ENCODE results near the gene ADH5.

The ADH5 gene

DNA sequence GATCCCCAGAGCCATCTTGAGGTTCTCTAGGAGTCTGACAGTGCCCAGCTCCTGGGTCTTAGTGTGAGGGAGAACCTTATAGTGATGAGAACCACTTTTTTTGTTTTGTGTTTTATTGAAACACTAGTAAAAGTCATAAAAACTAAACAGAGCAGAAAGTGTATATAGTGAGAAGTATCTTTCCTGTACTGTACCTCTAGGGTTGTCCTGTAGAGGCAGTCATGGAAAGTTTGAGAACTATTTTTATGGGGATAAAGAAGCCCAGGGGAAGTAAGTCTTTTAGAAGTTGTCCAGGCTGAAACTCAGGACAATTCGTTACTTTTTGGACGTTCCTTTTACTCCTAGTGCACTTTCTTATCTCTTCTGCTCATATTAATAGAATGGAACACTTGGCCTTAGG is 40.9 kb downstream of the ADH5 start:
- Histone ChIP-seq H3K36me3 (ENCODE audit: control insufficient read depth in 2 of 2, insufficient read depth in 1 of 2, low read length in 2 of 2) (peaks cover 0 to 47% of the 10 kb centered on the region in 2 experiments; a peak in 1 of 3 replicates), H3K9me3 (ENCODE audit: control insufficient read depth, insufficient read depth, low read depth, low read length) (no peaks in the 10 kb centered on the region), H3K4me1 (ENCODE audit: control insufficient read depth, insufficient read depth, low read length) (no peaks in the 10 kb centered on the region), H3K4me3 (ENCODE audit: low read depth, low read length) (no peak overlapping the region), H3K27ac (ENCODE audit: extremely low read depth, low read depth, low read length) (no peak overlapping the region)
- ChIA-PET CTCF (interaction anchor here (0.6 kb wide), 1 partner anchor 107 kb away, joined by 3 read pairs; no protein-coding TSS in a partner anchor), POLR2A (no interaction called here)
- no peak for TF ChIP-seq ZNF548 (tag by site-specific recombination; IDR thresholded peaks at IDR 0.05)
- no peak for TF ChIP-seq FEZF1 (tag by site-specific recombination; IDR thresholded peaks at IDR 0.05)
- TF ChIP-seq GFI1B (tag by site-specific recombination; IDR thresholded peaks at IDR 0.05): no peak
- TF ChIP-seq ZNF473 (tag by site-specific recombination; IDR thresholded peaks at IDR 0.05): no peak
- TF ChIP-seq YY2 (tag by site-specific recombination; IDR thresholded peaks at IDR 0.05): no peak
- TF ChIP-seq, protein P1, sequence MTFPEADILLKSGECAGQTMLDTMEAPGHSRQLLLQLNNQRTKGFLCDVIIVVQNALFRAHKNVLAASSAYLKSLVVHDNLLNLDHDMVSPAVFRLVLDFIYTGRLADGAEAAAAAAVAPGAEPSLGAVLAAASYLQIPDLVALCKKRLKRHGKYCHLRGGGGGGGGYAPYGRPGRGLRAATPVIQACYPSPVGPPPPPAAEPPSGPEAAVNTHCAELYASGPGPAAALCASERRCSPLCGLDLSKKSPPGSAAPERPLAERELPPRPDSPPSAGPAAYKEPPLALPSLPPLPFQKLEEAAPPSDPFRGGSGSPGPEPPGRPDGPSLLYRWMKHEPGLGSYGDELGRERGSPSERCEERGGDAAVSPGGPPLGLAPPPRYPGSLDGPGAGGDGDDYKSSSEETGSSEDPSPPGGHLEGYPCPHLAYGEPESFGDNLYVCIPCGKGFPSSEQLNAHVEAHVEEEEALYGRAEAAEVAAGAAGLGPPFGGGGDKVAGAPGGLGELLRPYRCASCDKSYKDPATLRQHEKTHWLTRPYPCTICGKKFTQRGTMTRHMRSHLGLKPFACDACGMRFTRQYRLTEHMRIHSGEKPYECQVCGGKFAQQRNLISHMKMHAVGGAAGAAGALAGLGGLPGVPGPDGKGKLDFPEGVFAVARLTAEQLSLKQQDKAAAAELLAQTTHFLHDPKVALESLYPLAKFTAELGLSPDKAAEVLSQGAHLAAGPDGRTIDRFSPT (tag by site-specific recombination; IDR thresholded peaks at IDR 0.05): no peak
- TF ChIP-seq KLF7 (tag by site-specific recombination; IDR thresholded peaks at IDR 0.05; ENCODE audit: borderline replicate concordance): no peak
- TF ChIP-seq GLIS1 (tag by site-specific recombination; IDR thresholded peaks at IDR 0.05): no peak
- TF ChIP-seq ZNF132 (tag by site-specific recombination; IDR thresholded peaks at IDR 0.05; ENCODE audit: borderline replicate concordance): no peak
- no peak for TF ChIP-seq ZNF707 (tag by site-specific recombination; IDR thresholded peaks at IDR 0.05)
- no peak for TF ChIP-seq ZNF837 (tag by site-specific recombination; IDR thresholded peaks at IDR 0.05)

DNA sequence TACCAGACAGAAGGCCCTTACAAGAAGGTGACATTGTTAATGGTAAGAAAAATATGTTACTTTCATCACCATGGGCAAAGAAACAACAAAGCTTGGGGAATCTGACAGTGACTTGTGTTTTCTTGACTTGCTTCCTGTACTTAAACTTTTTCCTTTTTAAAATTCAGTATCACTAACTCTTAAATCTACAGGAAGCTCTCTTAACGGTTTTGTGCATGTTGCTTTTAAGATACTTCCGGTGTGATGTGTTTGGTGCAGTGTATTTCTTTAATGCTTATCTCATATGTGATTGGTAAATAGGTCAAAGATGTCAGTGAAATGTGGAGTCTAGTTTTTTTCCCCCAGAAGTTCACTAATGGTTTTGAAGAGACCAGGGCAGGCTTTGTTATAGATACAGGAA is 45.2 kb downstream of the ADH5 start:
- CTCF ChIA-PET: no interaction called here
- Histone ChIP-seq H3K9me3 (ENCODE audit: control insufficient read depth, insufficient read depth, low read depth, low read length) (no peaks in the 10 kb centered on the region), H3K27ac (ENCODE audit: extremely low read depth, low read depth, low read length) (no peak overlapping the region), H3K36me3 (ENCODE audit: control insufficient read depth in 2 of 2, insufficient read depth in 1 of 2, low read length in 2 of 2) (peaks cover 0 to 19% of the 10 kb centered on the region in 2 experiments; a peak in 1 of 3 replicates), H3K4me1 (ENCODE audit: control insufficient read depth, insufficient read depth, low read length) (no peaks in the 10 kb centered on the region), H3K4me3 (ENCODE audit: low read depth, low read length) (no peak overlapping the region)
- TF ChIP-seq ZBTB20 (tag by site-specific recombination; IDR thresholded peaks at IDR 0.05): no peak
- no peak for TF ChIP-seq ZNF76 (tag by site-specific recombination; IDR thresholded peaks at IDR 0.05; ENCODE audit: borderline replicate concordance, low read depth)
- TF ChIP-seq TCF7L2 (IDR thresholded peaks at IDR 0.05; ENCODE audit: borderline replicate concordance, low read depth, low read length): no peak
- TF ChIP-seq, protein P2, sequence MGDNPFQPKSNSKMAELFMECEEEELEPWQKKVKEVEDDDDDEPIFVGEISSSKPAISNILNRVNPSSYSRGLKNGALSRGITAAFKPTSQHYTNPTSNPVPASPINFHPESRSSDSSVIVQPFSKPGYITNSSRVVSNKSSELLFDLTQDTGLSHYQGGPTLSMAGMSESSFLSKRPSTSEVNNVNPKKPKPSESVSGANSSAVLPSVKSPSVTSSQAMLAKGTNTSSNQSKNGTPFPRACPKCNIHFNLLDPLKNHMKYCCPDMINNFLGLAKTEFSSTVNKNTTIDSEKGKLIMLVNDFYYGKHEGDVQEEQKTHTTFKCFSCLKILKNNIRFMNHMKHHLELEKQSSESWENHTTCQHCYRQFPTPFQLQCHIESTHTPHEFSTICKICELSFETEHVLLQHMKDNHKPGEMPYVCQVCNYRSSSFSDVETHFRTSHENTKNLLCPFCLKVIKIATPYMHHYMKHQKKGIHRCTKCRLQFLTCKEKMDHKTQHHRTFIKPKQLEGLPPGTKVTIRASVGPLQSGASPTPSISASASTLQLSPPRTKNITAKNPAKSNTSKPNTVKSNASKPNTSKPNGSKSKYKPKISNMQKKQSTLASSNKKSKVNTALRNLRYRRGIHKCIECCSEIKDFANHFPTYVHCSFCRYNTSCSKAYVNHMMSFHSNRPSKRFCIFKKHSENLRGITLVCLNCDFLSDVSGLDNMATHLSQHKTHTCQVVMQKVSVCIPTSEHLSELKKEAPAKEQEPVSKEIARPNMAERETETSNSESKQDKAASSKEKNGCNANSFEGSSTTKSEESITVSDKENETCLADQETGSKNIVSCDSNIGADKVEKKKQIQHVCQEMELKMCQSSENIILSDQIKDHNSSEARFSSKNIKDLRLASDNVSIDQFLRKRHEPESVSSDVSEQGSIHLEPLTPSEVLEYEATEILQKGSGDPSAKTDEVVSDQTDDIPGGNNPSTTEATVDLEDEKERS (tag by site-specific recombination; IDR thresholded peaks at IDR 0.05): no peak
- TF ChIP-seq ZNF416 (tag by site-specific recombination; IDR thresholded peaks at IDR 0.05): no peak
- no peak for TF ChIP-seq SP3 (tag by site-specific recombination; IDR thresholded peaks at IDR 0.05)
- TF ChIP-seq ZNF341 (tag by site-specific recombination; IDR thresholded peaks at IDR 0.05; ENCODE audit: low read depth): no peak
- TF ChIP-seq YY2 (tag by site-specific recombination; IDR thresholded peaks at IDR 0.05): no peak
- TF ChIP-seq ZNF843 (tag by site-specific recombination; IDR thresholded peaks at IDR 0.05): no peak
- TF ChIP-seq MZF1 (tag by site-specific recombination; IDR thresholded peaks at IDR 0.05; ENCODE audit: borderline replicate concordance): no peak
- no peak for TF ChIP-seq TRIM28 (IDR thresholded peaks at IDR 0.05; ENCODE audit: borderline replicate concordance, low read length)
- TF ChIP-seq, protein P3, sequence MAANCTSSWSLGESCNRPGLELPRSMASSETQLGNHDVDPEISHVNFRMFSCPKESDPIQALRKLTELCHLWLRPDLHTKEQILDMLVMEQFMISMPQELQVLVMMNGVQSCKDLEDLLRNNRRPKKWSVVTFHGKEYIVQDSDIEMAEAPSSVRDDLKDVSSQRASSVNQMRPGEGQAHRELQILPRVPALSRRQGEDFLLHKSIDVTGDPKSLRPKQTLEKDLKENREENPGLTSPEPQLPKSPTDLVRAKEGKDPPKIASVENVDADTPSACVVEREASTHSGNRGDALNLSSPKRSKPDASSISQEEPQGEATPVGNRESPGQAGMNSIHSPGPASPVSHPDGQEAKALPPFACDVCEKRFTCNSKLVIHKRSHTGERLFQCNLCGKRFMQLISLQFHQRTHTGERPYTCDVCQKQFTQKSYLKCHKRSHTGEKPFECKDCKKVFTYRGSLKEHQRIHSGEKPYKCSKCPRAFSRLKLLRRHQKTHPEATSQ (tag by site-specific recombination; IDR thresholded peaks at IDR 0.05): no peak
- no peak for TF ChIP-seq ZNF549 (tag by site-specific recombination; IDR thresholded peaks at IDR 0.05)
- TF ChIP-seq ZFP3 (tag by site-specific recombination; IDR thresholded peaks at IDR 0.05; ENCODE audit: low read depth): no peak
- no peak for TF ChIP-seq ZNF394 (tag by site-specific recombination; IDR thresholded peaks at IDR 0.05; ENCODE audit: borderline replicate concordance)
- TF ChIP-seq, protein P4, sequence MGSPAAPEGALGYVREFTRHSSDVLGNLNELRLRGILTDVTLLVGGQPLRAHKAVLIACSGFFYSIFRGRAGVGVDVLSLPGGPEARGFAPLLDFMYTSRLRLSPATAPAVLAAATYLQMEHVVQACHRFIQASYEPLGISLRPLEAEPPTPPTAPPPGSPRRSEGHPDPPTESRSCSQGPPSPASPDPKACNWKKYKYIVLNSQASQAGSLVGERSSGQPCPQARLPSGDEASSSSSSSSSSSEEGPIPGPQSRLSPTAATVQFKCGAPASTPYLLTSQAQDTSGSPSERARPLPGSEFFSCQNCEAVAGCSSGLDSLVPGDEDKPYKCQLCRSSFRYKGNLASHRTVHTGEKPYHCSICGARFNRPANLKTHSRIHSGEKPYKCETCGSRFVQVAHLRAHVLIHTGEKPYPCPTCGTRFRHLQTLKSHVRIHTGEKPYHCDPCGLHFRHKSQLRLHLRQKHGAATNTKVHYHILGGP (tag by site-specific recombination; IDR thresholded peaks at IDR 0.05): no peak
- no peak for TF ChIP-seq SP7 (tag by site-specific recombination; IDR thresholded peaks at IDR 0.05)
- TF ChIP-seq ZNF302 (tag by site-specific recombination; IDR thresholded peaks at IDR 0.05; ENCODE audit: low read depth): no peak
- no peak for TF ChIP-seq ZNF777 (tag by site-specific recombination; IDR thresholded peaks at IDR 0.05; ENCODE audit: borderline replicate concordance)
- POLR2A ChIA-PET: no interaction called here
